Activated CD4-positive, CD25-positive, alpha-beta regulatory T cell (primary cell): ENCODE data around the gene MMRN1.

Experiments
- DNase-seq, 4 experiments: peaks; one replicate each; lab custom pipeline; 2025; lab: John Stamatoyannopoulos, UW

Gene MMRN1, protein sequence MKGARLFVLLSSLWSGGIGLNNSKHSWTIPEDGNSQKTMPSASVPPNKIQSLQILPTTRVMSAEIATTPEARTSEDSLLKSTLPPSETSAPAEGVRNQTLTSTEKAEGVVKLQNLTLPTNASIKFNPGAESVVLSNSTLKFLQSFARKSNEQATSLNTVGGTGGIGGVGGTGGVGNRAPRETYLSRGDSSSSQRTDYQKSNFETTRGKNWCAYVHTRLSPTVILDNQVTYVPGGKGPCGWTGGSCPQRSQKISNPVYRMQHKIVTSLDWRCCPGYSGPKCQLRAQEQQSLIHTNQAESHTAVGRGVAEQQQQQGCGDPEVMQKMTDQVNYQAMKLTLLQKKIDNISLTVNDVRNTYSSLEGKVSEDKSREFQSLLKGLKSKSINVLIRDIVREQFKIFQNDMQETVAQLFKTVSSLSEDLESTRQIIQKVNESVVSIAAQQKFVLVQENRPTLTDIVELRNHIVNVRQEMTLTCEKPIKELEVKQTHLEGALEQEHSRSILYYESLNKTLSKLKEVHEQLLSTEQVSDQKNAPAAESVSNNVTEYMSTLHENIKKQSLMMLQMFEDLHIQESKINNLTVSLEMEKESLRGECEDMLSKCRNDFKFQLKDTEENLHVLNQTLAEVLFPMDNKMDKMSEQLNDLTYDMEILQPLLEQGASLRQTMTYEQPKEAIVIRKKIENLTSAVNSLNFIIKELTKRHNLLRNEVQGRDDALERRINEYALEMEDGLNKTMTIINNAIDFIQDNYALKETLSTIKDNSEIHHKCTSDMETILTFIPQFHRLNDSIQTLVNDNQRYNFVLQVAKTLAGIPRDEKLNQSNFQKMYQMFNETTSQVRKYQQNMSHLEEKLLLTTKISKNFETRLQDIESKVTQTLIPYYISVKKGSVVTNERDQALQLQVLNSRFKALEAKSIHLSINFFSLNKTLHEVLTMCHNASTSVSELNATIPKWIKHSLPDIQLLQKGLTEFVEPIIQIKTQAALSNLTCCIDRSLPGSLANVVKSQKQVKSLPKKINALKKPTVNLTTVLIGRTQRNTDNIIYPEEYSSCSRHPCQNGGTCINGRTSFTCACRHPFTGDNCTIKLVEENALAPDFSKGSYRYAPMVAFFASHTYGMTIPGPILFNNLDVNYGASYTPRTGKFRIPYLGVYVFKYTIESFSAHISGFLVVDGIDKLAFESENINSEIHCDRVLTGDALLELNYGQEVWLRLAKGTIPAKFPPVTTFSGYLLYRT

DNA sequence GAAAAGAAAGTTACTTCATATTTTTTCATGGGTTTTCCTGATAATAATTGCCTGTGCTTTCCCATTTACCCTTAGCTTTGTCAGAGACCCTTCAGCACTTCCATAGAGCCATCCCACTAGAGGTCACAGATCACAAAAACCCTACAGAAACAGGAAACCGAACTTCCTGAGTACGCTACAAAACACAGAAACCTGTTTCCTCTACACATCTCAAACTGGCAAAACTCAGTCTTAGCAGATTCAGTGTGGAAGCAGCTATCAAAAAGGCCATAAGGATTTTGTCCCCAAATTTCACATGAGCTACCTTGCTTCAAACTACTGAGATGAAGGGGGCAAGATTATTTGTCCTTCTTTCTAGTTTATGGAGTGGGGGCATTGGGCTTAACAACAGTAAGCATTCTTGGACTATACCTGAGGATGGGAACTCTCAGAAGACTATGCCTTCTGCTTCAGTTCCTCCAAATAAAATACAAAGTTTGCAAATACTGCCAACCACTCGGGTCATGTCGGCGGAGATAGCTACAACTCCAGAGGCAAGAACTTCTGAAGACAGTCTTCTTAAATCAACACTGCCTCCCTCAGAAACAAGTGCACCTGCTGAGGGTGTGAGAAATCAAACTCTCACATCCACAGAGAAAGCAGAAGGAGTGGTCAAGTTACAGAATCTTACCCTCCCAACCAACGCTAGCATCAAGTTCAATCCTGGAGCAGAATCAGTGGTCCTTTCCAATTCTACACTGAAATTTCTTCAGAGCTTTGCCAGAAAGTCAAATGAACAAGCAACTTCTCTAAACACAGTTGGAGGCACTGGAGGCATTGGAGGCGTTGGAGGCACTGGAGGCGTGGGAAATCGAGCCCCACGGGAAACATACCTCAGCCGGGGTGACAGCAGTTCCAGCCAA is at the start of gene MMRN1:
Gene MMRN1, plus strand, starts transcription at position 206 of the 902 bp plus-strand sequence. Its CDS starts 118 bp downstream, at position 324.
- no peak for DNase-seq

DNA sequence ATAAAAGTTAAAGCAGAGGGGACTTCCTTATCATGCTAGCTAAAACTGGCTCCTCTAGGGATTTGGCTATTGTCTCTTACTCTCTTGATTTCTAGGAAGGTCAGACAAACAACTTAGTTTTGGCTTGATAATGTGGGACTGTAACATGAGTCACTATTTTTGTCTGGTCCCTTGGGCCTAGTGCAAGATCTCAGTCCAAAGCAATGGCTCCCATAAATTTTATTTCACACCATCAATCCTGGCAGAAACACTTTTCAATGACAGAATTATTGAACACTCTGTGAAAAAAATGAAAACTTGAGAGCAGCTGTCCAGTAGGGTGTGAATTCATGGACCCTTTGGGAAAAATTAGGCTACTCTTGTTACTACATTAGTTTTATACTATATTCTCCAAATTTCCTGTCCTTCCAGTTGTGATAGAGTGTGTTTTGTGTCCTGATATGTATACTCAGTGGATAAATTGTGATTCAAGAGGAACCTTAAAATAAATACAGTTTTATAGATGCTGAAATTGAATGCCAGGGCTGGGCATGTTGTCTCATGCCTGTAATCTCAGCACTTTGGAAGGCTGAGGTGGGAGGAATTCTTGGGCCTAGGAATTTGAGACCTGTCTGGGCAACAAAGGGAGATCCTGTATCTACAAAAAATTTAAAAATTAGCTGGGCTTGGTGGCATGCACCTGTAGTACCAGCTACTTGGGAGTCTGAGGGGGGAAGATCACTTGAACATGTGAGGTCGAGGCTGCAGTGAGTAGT is 46.9 kb upstream of the MMRN1 start:
- no peak for DNase-seq

DNA sequence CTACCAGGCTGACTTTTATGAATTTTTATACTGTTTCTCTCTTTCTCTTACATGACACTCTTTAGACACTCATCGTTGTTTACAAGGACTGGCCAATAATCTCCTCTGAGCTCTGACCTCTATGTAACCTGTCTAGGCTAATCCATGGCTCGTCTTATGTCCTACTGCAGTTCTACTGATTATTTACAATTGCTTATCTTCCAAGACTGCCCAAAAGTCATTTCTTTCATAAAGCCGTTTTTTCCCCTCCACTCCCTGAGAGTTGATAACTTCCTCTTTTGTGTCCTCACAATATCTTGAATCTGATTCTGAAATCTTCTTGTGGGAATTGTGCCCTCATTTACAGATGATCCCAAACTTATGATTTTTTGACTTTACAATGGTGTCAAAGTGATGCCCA is 39.4 kb upstream of the MMRN1 start:
- DNase-seq, result no peak

DNA sequence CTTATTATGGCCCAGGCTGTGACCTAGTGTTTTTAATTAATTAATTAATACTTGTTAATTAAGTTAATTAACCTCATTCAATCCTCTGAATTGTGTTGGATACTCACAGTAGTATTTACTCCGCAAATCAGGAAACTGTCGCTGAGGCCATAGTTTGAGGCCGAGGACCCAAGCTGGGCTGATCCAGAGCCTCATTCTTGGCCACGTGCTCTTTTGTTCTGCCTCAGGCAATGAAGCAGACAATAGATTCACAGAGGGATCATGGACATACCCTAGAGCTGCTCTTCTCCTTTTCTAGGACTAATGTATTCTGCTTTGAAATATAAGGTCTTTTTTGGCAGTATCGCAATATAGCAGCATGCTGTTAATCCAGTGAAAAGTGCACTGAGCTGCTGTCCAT is 33.7 kb upstream of the MMRN1 start:
- no peak for DNase-seq

DNA sequence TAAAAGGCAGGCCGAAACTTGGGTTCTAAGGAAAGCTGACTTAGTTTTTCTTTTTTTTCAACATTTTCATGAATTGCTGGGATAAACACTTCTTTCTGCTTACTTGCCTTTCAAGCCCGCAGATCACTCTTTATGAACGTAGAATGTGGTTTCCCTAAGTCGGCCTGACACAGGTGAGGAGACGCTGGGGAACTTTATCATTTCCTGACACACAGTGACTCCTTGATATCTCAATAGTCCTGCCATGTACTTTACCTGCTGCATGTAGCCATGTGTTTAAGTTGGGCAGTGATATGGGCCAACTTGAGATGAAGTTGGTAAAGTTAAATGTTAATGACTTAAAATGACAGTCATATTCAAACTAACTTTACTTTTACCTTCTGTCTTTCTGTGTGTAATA is 31.1 kb upstream of the MMRN1 start:
- DNase-seq, result no peak

DNA sequence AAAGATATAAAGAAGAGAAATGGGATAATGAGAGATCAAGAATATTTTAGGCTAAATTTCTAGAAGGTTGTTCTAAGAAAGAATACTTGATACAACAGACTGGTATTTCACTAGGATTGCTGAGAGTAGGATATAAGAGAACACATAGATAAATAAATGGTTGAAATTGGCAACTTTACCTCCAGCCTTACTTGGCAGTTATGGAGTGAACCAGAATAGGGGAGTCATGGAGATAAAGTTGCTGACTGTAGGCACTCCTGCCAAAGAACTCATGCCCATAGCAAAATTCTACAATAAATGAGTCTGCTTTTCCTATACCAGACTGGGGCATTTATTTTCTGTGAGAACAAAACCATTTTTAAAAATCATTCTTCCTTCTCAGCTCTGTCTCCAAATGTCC is 26.4 kb upstream of the MMRN1 start:
- DNase-seq, result no peak

DNA sequence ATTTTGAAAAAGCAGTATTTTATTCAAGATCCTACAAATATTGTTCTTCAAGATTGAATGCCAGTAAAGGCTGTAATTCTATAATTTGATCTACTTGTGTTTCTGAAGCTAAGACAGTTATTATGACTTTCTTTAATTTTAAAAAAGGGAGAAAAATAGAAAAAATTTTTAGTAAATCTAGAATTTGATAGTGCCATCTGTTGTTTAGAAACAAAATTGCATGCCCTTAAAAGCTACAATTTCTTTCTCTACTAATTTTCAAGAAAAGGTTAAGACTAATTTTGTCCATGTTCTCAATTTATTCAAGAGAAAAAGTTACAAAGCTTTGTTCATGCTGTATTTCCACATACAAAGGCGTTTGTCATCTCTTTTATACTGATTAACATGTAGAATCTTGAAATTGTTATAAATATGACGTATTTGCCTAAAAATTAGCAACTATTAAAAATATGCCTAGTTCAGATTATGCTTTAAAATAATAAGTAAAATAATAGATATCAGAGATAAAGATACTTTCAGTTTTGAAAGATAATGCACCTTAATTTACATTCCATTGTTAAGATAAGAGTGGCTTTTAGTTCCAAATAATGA is 25.6 kb upstream of the MMRN1 start:
- DNase-seq, result no peak

DNA sequence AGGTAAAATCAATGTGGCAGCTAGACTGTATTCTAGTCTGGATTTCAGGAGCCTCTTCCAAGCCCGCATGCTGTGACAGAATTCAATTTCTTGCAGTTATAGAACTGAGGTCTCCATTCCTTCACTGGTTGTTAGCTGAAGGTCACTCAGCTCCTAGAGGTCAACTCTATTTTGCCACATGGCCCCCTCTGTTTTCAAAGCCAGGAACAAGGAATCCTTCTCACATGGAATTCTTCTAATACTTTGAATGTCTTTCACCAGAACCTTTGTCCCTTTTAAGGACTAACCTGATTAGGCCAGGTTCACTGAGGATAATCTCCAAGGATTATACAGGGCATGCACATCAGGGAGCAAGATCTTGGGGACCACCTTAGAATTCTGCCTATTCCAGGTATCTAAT is 23.4 kb upstream of the MMRN1 start:
- DNase-seq, result no peak

DNA sequence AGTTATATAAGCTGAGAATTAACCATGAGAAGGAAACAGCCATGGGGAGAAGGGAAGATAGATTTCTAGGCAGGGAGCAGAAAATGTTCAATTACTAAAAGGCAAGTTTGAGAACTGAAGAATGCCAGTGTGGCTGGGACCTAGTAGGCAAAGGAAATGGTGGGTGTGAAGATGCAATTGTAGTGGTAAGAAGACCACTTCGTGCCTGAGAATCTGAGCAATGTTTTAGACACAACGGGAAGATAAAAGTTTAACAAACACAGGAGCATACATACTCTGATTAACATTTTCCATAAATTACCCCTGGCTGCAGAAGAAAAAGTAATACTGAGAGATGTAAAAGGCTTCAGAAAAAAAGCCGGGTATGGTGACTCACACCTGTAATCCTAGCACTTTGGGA is 18.1 kb upstream of the MMRN1 start:
- no peak for DNase-seq

DNA sequence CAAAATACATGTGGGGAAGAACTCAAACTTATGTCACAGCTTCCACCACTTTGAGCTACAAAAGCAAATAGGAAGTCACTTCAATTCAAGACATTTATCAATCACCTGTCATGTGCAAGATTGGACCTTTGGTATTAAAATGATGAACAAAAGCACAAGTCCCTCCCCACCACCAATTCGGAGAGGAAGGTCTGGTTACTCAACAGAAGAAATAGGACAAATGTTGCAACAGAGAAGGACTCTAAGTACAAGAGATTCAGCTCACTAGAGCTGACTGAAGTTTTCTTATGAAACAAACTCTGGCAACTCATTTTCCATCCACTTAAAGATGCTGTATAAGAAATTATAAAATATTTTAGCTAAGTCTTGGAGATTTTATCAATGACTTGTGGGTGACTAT is 16.0 kb upstream of the MMRN1 start:
- no peak for DNase-seq

DNA sequence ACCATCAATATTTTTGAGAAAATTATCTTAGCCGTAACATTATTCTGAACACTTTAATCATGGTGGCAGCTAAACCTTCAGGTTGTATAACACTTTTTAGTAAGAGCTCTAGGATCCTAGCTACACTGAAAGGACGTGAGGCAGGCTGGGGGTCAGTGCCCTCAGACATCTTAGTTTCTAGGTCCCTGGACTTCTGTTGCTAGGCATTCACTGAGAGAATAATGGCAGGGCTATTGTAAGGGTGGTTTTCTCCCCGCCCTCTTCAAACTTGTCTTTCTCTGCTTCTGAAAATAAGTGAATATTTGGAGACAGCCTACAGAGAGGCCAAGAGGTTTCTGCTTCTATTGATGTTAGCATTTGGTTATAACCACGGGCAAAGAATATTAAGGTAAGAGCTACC is 15.4 kb upstream of the MMRN1 start:
- DNase-seq, result no peak

DNA sequence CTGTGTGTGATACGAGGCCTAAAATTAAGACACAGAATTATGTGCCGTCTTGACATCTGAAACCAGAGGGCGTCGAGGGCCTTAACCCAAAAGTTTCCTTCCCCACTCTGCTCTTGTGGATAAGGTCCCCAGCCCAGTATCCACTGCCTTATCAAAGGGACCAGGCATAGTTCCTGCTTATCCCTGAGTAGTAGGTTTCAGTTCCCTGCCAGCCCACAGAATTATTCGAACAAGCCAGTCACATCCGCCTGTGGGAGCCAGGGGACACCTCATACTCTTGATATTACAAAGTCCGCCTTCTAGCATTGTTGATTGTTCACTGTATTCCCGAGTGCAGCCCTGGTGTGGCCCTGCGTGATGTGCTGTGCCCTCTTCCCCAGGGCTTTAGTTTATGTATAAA is 5.4 kb upstream of the MMRN1 start:
- no peak for DNase-seq

DNA sequence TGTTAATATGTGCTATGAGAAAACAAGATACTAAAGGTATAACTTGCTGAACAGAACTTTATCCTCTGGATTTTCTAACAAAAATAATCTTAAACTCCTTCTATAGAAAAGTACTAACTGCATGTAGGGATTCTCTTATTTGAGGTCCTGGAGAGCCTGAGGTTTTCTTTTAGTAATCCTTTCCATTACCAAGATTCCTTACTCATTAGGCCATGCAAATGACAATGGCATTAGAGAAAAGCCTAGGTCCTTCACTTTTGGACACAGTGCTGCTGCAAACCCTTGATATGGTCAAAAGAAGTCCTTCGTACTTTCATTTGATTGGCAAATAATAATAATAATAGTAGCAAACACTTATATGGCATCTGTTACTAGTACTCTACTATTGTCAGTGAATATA is 3.2 kb downstream of the MMRN1 start:
- no peak for DNase-seq

DNA sequence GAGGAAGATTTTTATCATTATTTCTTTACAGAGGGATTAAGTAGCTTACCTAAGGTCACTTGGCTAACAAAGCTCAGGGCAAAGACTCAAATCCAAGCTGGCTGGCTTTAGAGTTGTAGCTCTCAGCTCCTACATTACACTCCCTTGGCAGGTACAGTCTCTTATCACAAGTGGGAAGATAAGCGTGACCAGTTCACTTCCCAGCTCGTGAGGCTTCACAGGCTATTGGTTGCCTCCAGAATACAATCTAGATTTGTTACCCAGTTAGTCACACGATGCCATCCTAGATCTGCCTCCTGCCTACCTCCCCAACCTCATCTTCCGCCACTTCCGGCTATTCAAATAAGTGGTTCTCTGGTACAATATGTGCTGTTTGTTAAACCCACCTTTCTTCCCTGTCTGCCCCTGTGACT is 3.7 kb downstream of the MMRN1 start:
- DNase-seq, result no peak

DNA sequence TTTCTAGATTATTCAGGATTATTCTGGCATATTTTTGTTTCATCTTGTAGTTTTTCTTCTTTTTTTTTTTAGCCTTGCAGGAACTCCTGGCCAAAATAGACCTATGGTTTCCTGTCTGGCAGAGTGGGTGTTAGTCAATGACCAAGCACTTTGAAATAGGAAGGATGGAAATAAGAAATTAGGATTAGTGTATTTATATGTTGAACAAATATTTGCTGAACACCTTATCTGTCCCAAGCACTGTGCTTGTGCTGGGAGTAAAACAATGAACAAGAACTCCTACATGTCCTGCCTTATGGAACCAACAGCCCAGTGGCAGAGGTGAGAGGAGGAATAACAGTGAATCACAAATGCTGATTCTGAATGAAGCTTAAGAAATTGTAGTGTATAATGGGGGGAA is 4.5 kb downstream of the MMRN1 start:
- DNase-seq, result no peak

DNA sequence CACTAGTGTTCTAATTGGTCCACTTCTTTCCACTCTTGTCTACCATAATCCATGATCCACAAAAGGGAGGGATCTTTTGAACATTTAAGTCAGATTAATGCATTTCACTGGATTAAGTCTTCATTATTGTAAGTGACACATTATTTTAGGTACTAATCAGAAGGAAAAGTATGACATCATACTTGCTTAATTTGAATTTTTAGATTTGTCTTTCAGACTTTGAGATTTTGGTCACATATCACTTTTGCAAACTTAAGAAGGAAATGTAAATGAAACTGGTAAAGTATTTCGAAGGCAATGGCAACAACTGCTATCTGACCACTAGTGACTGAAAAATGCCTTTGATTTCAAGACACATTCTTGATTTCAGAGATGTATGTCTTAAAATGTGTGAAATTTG is 5.2 kb downstream of the MMRN1 start:
- DNase-seq, result no peak

DNA sequence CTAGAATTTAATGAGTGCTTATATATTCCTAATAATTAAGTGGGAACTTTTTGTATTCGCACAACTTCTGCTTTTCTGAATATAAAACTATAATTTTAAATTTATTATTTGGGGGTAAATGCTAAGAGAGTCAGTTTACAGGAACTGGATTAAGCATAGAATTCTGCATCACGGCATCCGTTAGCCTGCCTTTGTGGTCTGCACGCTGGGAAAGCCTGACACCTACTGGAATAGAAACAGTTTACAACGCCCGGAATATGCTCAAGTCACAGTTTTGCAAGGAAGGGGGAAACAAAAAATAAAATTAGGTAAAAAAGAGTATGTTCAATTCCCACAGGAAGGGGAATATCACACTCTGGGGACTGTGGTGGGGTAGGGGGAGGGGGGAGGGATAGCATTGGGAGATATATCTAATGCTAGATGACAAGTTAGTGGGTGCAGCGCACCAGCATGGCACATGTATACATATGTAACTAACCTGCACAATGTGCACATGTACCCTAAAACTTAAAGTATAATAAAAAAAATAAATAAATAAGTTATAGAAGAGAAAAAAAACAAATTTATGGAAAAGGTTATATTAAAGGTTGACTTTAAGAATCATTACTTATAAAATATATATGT is 7.3 kb downstream of the MMRN1 start:
- DNase-seq, result peak in 3 of 4 experiments; percentile 7 to 23 (median 21)

DNA sequence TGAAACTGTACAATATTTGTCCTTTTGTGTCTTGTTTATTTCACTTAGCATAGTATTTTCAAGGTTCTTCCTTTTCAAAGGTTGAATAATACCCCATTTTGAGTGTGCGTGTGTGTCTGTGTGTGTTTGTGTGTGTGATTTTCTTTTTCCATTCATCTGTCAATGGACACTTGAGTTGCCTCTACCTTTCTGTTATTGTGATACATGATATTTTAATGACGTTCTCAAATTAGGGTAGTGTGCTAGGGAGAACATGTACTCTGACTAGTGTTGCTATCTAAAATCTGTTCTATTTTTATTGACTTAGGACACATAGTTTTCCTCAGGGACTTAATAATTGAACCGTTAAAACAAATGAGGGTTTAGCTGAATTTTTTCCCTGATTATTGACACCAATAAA is 9.9 kb downstream of the MMRN1 start:
- no peak for DNase-seq

DNA sequence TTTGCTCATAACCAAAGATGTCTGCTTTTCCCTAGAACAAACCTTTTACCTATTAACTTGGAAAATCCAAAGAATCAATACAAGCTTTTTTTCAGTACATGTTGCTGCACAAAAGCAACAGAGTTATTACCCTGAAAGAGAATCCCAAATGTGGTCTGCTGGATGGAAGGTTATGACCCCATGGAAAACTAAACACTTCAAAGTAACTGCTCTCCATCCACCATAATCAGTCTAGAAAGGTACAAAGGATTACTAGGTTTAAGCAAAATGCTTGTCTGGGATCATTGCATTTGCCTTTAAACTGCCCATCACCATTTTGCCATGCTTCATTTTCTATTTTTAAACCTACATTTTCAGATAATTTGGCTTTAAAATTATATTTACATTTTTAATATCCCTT is 11.7 kb downstream of the MMRN1 start:
- no peak for DNase-seq
